ENCODE results near the gene MYH9.

GRCh38 chr22:36325154-36326031 is 62.4 kb downstream of the MYH9 start:
- TF ChIP-seq CTCF (conservative IDR thresholded peaks at IDR 0.05; ENCODE audit: low read length) = no peak
- no peak for TF ChIP-seq EZH2phosphoT487 (IDR thresholded peaks at IDR 0.05; ENCODE audit: borderline replicate concordance, low read depth, low read length)
